GM12878 (cell line): Measurements from ENCODE around the gene GORASP2. TPM values are rescaled to one million over a fixed set of nuclear protein-coding genes. Genes with fewer than 3 reads are reported as not detected.

Source experiments
- ATAC-seq: fragments of 200-7000 bp; cut with Tn5 transposase; 3 replicates; pipeline ENCODE4 v1.9.1; 2020; ENCODE audit warnings: mild to moderate bottlenecking, moderate library complexity
- BruUV-seq: library from RNA; stranded (reverse); fragments of 400-500 nt; replicated peaks from 2 replicates; lab custom pipeline; 2021; lab: Mats Ljungman, UMichigan
- CTCF ChIA-PET: fragments of 300-600 bp; sonication (Branson Sonifier 250); formaldehyde crosslinking; extraction: SDS; loops from one replicate; lab custom pipeline; 2021; ENCODE audit warnings: inconsistent platforms; lab: Yijun Ruan, JAX
- POLR2A ChIA-PET: fragments of 350-600 bp; formaldehyde crosslinking; extraction: SDS; loops from one replicate; lab custom pipeline; 2021; ENCODE audit warnings: inconsistent platforms; lab: Charles Lee
- RAD21 ChIA-PET: fragments of 300-600 bp; sonication (Branson Sonifier 250); formaldehyde crosslinking; loops from one replicate; lab custom pipeline; 2023; ENCODE audit warnings: antibody characterized with exemption; ENCODE audit not compliant: unreplicated experiment; lab: Charles Lee
- SMC1A ChIA-PET: fragments of 300-600 bp; sonication (Branson Sonifier 250); formaldehyde crosslinking; loops from one replicate; lab custom pipeline; 2023; ENCODE audit not compliant: unreplicated experiment, uncharacterized antibody; lab: Charles Lee
- DNase-seq: peaks from one replicate; pipeline ENCODE4 v3.0.0-alpha.2; 2011; ENCODE audit warnings: low read depth, low spot score
- FAIRE-seq: peaks from 3 replicates; lab custom pipeline; 2011; peaks lifted over from hg19 to GRCh38; lab: Jason Lieb, UNC
- H2AFZ ChIP-seq: 2 replicates; pipeline ENCODE4 v1.6.0; 2011; ENCODE audit warnings: low read depth, low read length, control low read depth; ENCODE audit not compliant: control insufficient read depth
- H3K27ac ChIP-seq: 2 replicates; pipeline ENCODE4 v1.5.1; 2011; ENCODE audit warnings: control low read depth; ENCODE audit not compliant: control insufficient read depth, insufficient read depth
- H3K27me3 ChIP-seq, 2 experiments: replicated peaks in 1 of 2; 2 replicates each; pipeline versions ENCODE4 v1.6.0 to v1.6.1; 2011; ENCODE audit warnings: low read length in 1 of 2; ENCODE audit not compliant: control insufficient read depth in 2 of 2, insufficient read depth in 2 of 2
- H3K36me3 ChIP-seq, 2 experiments: 2 replicates each; pipeline ENCODE4 v1.5.1; 2011; ENCODE audit warnings: low read length in 1 of 2; ENCODE audit not compliant: control insufficient read depth in 2 of 2, insufficient read depth in 2 of 2
- H3K4me1 ChIP-seq: 2 replicates; pipeline ENCODE4 v1.6.1; 2011; ENCODE audit warnings: mild to moderate bottlenecking, low read length, moderate library complexity, mixed read lengths; ENCODE audit not compliant: control insufficient read depth, insufficient read depth
- H3K4me2 ChIP-seq: 2 replicates; pipeline ENCODE4 v1.6.0; 2011; ENCODE audit warnings: control low read depth; ENCODE audit not compliant: control insufficient read depth, insufficient read depth
- H3K4me3 ChIP-seq: fragments of 200-600 bp; sonication (generic); 2 replicates; pipeline ENCODE4 v1.5.1; 2016
- H3K79me2 ChIP-seq: 2 replicates; pipeline ENCODE4 v1.6.0; 2011; ENCODE audit warnings: low read length; ENCODE audit not compliant: control insufficient read depth, insufficient read depth
- H3K9ac ChIP-seq: 2 replicates; pipeline ENCODE4 v1.8.0; 2011; ENCODE audit warnings: low read length, control low read depth, mixed read lengths; ENCODE audit not compliant: control insufficient read depth, insufficient read depth
- H3K9me3 ChIP-seq: replicated peaks from 3 replicates; pipeline ENCODE4 v1.5.1; 2011; ENCODE audit warnings: mild to moderate bottlenecking, low read length; ENCODE audit not compliant: control insufficient read depth, insufficient read depth
- H4K20me1 ChIP-seq: 2 replicates; pipeline ENCODE4 v1.6.0; 2011; ENCODE audit not compliant: control insufficient read depth, insufficient read depth
- BACH1 ChIP-seq: fragments of 450-650 bp; IDR thresholded peaks from 2 replicates; pipeline ENCODE4 v1.6.1; 2017; ENCODE audit warnings: mild to moderate bottlenecking, borderline replicate concordance
- BRCA1 ChIP-seq: IDR thresholded peaks from 2 replicates; pipeline ENCODE4 v1.6.1; 2011; ENCODE audit warnings: low read depth, low read length, improper control_type of control experiment
- CREB1 ChIP-seq: IDR thresholded peaks from 2 replicates; pipeline ENCODE4 v1.6.1; 2012; ENCODE audit warnings: low read depth, mild to moderate bottlenecking, inconsistent platforms
- E4F1 ChIP-seq: fragments of 450-650 bp; IDR thresholded peaks from 2 replicates; pipeline ENCODE4 v1.6.1; 2018; ENCODE audit warnings: borderline replicate concordance, mild to moderate bottlenecking; ENCODE audit not compliant: partially characterized antibody
- MTA3 ChIP-seq: IDR thresholded peaks from 2 replicates; pipeline ENCODE4 v1.6.1; 2012; ENCODE audit warnings: low read length, inconsistent platforms, borderline replicate concordance
- NFXL1 ChIP-seq: fragments of 450-650 bp; IDR thresholded peaks from 2 replicates; pipeline ENCODE4 v1.6.1; 2017; ENCODE audit warnings: antibody characterized with exemption, mild to moderate bottlenecking, borderline replicate concordance
- PAX8 ChIP-seq: fragments of 450-650 bp; IDR thresholded peaks from 2 replicates; pipeline ENCODE4 v1.6.1; 2017; ENCODE audit warnings: mild to moderate bottlenecking, moderate library complexity
- PRDM15 ChIP-seq: fragments of 450-650 bp; formaldehyde crosslinking; IDR thresholded peaks from 2 replicates; pipeline ENCODE4 v1.4.0; 2020; ENCODE audit warnings: mild to moderate bottlenecking, moderate library complexity
- RAD51 ChIP-seq: fragments of 450-650 bp; IDR thresholded peaks from 2 replicates; pipeline ENCODE4 v1.6.1; 2016; ENCODE audit warnings: moderate library complexity, mild to moderate bottlenecking, inconsistent platforms
- RELA ChIP-seq: fragments of 450-650 bp; IDR thresholded peaks from 2 replicates; pipeline ENCODE4 v1.8.0; 2014; ENCODE audit warnings: borderline replicate concordance; ENCODE audit not compliant: partially characterized antibody
- SIX5 ChIP-seq: IDR thresholded peaks from 2 replicates; pipeline ENCODE4 v1.6.1; 2011; ENCODE audit warnings: mild to moderate bottlenecking, low read depth, low read length, moderate library complexity; ENCODE audit not compliant: severe bottlenecking
- ZNF622 ChIP-seq: fragments of 450-650 bp; IDR thresholded peaks from 2 replicates; pipeline ENCODE4 v1.6.1; 2017; ENCODE audit warnings: mild to moderate bottlenecking, inconsistent platforms
- WGBS: methylation state at CpG from one replicate; pipeline ENCODE4 v1.1.6; 2016; ENCODE audit warnings: low lambda C conversion rate; ENCODE audit not compliant: insufficient replicate concordance, insufficient coverage; ENCODE audit errors: missing lambda C conversion rate; 5-methylcytosine and 5-hydroxymethylcytosine counted together
- in situ Hi-C: fragments of 300-500 bp; cut with MboI; formaldehyde crosslinking; loops from 9 replicates; pipeline ENCODE4 v1.14.3; 2018; ENCODE audit warnings: mixed read lengths
- intact Hi-C: fragments of 100-400 bp; cut with micrococcal nuclease; formaldehyde crosslinking; loops from one replicate; pipeline ENCODE4 v1.14.2; 2022; ENCODE audit not compliant: unreplicated experiment
- polyA plus RNA-seq, 11 experiments: library from polyadenylated mRNA; depleted of rRNA in 4 of 11; unstranded in 6 of 11; stranded (reverse) in 5 of 11; fragments of >200 nt; fragmentation: Nextera tagmentation in 4 of 11; fragmentation: Illumina TruSeq in 1 of 11; extraction: Ambion mirVana in 4 of 11; extraction: Trizol in 1 of 11; gene quantifications; 1 replicate in 1 of 11; 2 replicates in 10 of 11; pipeline versions ENCODE4 v1.2.1 to v1.2.3, GENCODE V29; 2011 to 2016; ENCODE audit warnings: inconsistent platforms in 2 of 11, missing spikeins in 2 of 11, low read depth in 1 of 11
- total RNA-seq, 4 experiments: library from RNA; depleted of rRNA in 3 of 4; stranded (reverse); fragments of >200 nt in 3 of 4; fragmentation: Illumina TruSeq in 1 of 4; extraction: Trizol in 1 of 4; gene quantifications; 2 replicates each; pipeline versions ENCODE4 v1.2.1 to v1.2.3, GENCODE V29; 2013 to 2021
- TF ChIP-seq, protein P1 (sequence below): fragments of 450-650 bp; IDR thresholded peaks from 2 replicates; pipeline ENCODE4 v1.6.1; 2017; ENCODE audit warnings: borderline replicate concordance
- TF ChIP-seq, protein P2 (sequence below): IDR thresholded peaks from 2 replicates; pipeline ENCODE4 v1.6.1; 2012; ENCODE audit warnings: low read depth, low read length, improper control_type of control experiment

The GORASP2 gene
- total and polyA plus RNA-seq, 10 of the 15 experiments (the other 5 are each of a cell fraction or from before 2014, with no cell fraction given): 26.3 to 169 (median 103) TPM

DNA sequence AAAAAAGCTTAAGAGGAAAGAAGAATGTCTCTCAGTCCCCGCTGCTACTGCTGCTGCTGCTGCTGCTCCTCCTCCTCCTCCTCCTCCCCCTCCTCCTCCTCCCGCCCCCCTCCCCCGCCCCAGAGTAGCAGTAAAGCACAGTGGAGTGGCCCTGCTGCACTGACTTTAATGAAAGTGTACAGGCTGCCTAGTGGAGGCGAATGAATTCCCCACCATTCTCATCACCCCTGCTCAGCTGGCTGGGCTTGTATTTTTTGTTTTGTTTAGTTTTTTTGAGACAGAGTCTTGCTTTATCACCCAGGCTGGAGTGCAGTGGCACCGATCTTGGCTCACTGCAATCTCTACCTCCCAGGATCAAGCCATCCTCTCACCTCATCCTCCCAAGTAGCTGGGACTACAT is 34.3 kb downstream of the GORASP2 start:
- ChIA-PET RAD21 (no interaction called here), CTCF (no interaction called here)
- in situ Hi-C loops: loop anchor here (25.0 kb wide), 1 partner anchor 474 kb away; the partner anchor contains the start of genes DCAF17 and METTL8

More for the DNA sequence above, 34.3 kb downstream of the GORASP2 start:
- no peaks in the 10 kb centered on the region for H4K20me1 ChIP-seq
- H2AFZ ChIP-seq: no peak overlapping the region
- 96% methylated on average over 2 of the region's 5 CpGs for WGBS
- POLR2A ChIA-PET: no interaction called here
- H3K4me2 ChIP-seq: no peak overlapping the region
- no peaks in the 10 kb centered on the region for H3K27me3 ChIP-seq
- no peak for FAIRE-seq
- DNase-seq: no peak
- no peak for ATAC-seq
- intact Hi-C loops: no loop called here
- H3K4me3 ChIP-seq: no peak overlapping the region
- H3K27ac ChIP-seq: no peak overlapping the region
- SMC1A ChIA-PET: no interaction called here
- H3K36me3 ChIP-seq: peaks cover 16 to 44% of the 10 kb centered on the region in 2 experiments
- no peaks in the 10 kb centered on the region for H3K4me1 ChIP-seq
- H3K9ac ChIP-seq: no peak overlapping the region
- no peaks in the 10 kb centered on the region for H3K79me2 ChIP-seq
- TF ChIP-seq ZNF622 (no peak), MTA3 (no peak), RAD51 (no peak), E4F1 (no peak), RELA (no peak), PAX8 (no peak), PRDM15 (no peak), NFXL1 (no peak), BRCA1 (no peak), CREB1 (no peak), SIX5 (no peak), BACH1 (no peak)
- TF ChIP-seq, protein P1, sequence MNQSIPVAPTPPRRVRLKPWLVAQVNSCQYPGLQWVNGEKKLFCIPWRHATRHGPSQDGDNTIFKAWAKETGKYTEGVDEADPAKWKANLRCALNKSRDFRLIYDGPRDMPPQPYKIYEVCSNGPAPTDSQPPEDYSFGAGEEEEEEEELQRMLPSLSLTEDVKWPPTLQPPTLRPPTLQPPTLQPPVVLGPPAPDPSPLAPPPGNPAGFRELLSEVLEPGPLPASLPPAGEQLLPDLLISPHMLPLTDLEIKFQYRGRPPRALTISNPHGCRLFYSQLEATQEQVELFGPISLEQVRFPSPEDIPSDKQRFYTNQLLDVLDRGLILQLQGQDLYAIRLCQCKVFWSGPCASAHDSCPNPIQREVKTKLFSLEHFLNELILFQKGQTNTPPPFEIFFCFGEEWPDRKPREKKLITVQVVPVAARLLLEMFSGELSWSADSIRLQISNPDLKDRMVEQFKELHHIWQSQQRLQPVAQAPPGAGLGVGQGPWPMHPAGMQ: no peak
- TF ChIP-seq, protein P2, sequence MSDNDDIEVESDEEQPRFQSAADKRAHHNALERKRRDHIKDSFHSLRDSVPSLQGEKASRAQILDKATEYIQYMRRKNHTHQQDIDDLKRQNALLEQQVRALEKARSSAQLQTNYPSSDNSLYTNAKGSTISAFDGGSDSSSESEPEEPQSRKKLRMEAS: no peak
- TF ChIP-seq, all 136 proteins: peak for 0
- no peaks in the 10 kb centered on the region for H3K9me3 ChIP-seq
- BruUV-seq: no TSS peak
